Epithelial cell of umbilical artery (primary cell): Measurements from ENCODE around the gene STAT3. TPM values are rescaled to one million over a fixed set of nuclear protein-coding genes. Genes with fewer than 3 reads are reported as not detected.

Experiments
- total RNA-seq: library from RNA; depleted of rRNA; stranded (reverse); fragments of >200 nt; gene quantifications from 2 replicates; pipeline ENCODE4 v1.2.3, GENCODE V29; 2014

Gene STAT3
- 58.8 and 83.6 TPM in 2 replicates for total RNA-seq

DNA sequence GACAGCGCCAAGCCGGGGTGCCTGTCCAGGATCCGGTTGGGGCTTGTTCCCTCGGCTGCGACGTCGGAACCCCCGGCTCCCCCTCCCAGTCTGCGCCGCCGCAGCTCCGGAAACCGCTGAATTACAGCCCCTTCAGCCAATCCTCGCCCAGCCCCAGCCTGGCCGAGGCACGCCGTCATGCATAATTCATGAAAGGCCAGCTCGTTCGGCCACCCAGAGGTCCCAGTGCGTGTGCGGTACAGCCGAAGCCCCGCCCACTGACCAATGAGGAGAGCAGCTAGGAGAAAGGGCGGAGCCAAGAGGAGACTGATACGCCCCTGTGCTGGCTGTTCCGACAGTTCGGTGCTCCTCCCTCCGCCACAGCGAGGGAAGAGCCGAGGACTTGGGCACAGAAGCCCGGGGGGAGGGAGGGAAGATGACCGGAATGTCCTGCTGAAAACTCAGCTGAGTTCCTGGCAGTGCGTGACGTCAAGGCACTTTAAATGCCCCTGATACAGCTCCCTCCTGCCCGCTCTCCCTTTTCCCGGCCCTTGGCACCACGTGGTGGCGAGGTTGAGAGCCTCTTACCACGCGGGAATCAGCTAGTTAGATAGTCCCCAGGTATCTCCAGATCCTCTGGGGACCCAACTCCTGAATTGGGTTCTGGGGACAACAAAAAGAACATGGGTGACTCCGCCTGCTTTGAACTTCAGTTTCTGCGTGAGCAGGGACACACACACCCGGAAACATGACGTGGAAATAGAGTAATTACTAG is at the start of gene STAT3:
STAT3 (minus strand) TSS at position 62 of the 754 bp plus-strand sequence. CDS start 39,926 bp downstream, outside the sequence.

DNA sequence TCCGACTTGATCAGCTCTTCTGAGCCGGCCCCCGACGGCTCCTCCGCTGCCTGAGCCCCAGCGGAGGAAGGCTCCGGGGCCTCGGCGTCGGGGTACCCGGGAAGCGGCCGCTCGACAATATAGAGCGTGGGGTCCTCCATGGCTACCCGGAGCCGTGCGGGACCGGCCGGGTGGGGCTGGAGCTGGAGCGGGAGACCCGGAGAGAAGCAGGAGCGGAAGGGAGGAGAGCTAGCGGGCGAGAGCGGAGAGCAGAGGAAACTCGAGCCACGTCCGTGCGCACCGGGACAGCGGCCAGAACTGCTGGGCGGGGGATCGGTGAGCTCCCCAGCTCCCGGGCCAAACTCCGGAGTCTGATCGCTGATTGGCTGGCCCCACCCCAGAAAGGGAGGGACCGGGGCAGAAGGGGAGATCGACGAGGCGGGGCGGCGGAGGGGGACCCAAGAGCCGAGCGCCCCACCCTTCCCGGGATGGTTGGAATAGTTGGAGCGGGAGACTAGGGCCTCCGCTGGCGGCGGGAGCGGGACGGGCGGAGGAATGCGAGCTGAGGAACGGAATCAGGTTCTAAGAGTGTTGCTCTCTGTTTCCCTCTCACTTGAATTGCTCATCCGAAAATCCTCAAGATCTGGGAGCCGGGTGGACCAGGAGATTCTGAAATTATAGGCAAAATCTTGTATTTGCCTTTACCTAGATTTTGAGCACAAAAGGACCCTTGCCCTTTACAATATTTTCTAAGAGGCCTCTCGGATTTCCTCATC is 34.9 kb upstream of the STAT3 start, which contains the start of gene CAVIN1:
CAVIN1 (minus strand) TSS at position 299 of the 755 bp plus-strand sequence; CDS start at position 140, 159 bp downstream.

DNA sequence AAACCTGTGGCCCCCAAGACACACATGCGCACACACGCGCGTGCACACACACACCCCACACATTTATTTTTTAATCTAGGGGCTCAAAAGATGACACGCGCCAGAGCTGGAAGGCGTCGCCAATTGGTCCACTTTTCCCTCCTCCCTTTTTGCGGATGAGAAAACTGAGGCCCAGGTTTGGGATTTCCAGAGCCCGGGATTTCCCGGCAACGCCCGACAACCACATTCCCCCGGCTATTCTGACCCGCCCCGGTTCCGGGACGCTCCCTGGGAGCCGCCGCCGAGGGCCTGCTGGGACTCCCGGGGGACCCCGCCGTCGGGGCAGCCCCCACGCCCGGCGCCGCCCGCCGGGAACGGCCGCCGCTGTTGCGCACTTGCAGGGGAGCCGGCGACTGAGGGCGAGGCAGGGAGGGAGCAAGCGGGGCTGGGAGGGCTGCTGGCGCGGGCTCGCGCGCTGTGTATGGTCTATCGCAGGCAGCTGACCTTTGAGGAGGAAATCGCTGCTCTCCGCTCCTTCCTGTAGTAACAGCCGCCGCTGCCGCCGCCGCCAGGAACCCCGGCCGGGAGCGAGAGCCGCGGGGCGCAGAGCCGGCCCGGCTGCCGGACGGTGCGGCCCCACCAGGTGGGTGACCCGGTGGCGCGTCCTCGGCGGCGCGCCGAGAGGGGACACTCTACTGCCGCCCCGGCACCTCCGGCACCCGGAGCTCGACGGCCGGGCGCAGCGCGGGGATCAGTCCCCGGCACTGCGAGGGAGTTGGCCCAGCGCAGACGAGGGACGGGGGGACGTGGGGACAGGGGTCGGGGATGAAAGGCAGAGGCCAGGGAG is 100.1 kb downstream of the STAT3 start, which contains the start of gene STAT5A:
STAT5A (plus strand) TSS at position 522 of the 826 bp plus-strand sequence. CDS start 914 bp downstream, outside the sequence.

DNA sequence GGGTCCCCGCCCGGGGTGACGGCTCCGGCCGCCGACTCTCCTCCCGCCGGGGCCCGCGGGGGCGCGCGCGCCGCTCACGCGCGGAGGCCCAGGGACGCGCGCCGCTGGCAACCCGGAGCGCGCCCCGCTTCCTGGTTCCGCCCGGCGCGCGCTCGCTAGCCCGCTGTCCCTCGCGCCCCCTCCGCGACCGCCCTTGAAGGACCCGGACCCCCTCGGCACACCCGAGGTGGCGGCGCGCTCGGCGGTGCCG is 112.0 kb downstream of the STAT3 start, which contains the start of gene STAT5B:
STAT5B (minus strand) TSS at position 33 of the 250 bp plus-strand sequence. CDS start 44,264 bp downstream, outside the sequence.

Other genes with a start within 250 kb of the STAT3 start
- gene RAB5C, start 233.5 kb downstream of the STAT3 start, total RNA-seq = 62.2 and 75.4 TPM in 2 replicates
- not detected in 2 replicates for gene KCNH4, start 207.3 kb downstream of the STAT3 start, total RNA-seq
- gene HCRT, start 203.0 kb downstream of the STAT3 start, total RNA-seq = not detected in 2 replicates
- 14.0 and 22.8 TPM in 2 replicates for gene GHDC, start 193.9 kb downstream of the STAT3 start, total RNA-seq
- gene STAT5B, start 112.1 kb downstream of the STAT3 start, total RNA-seq = 32.2 and 40.1 TPM in 2 replicates
- 32.8 and 44.1 TPM in 2 replicates for gene STAT5A, start 99.9 kb downstream of the STAT3 start, total RNA-seq
- gene CAVIN1, start 34.8 kb upstream of the STAT3 start, total RNA-seq = 659 and 669 TPM in 2 replicates
- 17.2 and 35.6 TPM in 2 replicates for gene ATP6V0A1, start 70.4 kb upstream of the STAT3 start, total RNA-seq
- 21.1 and 21.3 TPM in 2 replicates for gene NAGLU, start 147.8 kb upstream of the STAT3 start, total RNA-seq
- 0.15 and 0.65 TPM in 2 replicates for gene HSD17B1, start 164.5 kb upstream of the STAT3 start, total RNA-seq
- 8.4 and 9.7 TPM in 2 replicates for gene COASY, start 173.7 kb upstream of the STAT3 start, total RNA-seq
- 29.2 and 34.3 TPM in 2 replicates for gene MLX, start 178.7 kb upstream of the STAT3 start, total RNA-seq
- 6.8 and 15.2 TPM in 2 replicates for gene PSMC3IP, start 189.3 kb upstream of the STAT3 start, total RNA-seq
- gene RETREG3, start 220.9 kb upstream of the STAT3 start, total RNA-seq = 62.4 and 64.1 TPM in 2 replicates
- gene TUBG1, start 221.2 kb upstream of the STAT3 start, total RNA-seq = 19.5 and 26.3 TPM in 2 replicates